Inferior parietal cortex (tissue), 1 donor: ENCODE results near the gene CXCR2.
"Not testable (repeated sequence)": the region's sequence is repeated elsewhere in the genome, so short reads cannot be mapped to it uniquely, and the experiment has no call there.

Experiments
- DNase-seq: peaks from one replicate; pipeline ENCODE4 v3.0.0-alpha.2; 2016; ENCODE audit errors: extremely low spot score

Gene CXCR2

DNA sequence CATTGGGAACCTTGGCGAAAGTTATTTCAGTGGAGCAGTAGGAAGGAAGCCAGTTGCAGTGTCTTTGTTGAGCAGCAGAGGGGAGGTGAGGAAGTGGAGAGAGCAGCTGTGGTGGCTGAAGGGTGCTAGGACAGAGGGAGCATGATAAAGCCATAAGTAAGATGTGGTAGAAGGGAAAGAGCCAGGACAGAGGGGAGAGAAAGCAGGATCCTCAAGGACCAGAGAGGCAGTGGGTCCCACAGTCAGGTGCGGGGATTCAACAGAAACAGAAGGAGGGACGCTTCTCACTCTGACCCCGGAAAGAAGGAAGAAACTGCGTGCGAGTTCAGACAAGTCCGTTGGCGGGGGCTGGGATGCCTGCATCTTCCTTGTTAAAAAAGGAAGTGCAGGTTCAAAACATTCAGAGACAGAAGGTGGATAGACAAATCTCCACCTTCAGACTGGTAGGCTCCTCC is at the start of gene CXCR2:
CXCR2 (plus strand) TSS at position 403 of the 455 bp plus-strand sequence. CDS start 8,774 bp downstream, outside the sequence.
- no peak for DNase-seq

DNA sequence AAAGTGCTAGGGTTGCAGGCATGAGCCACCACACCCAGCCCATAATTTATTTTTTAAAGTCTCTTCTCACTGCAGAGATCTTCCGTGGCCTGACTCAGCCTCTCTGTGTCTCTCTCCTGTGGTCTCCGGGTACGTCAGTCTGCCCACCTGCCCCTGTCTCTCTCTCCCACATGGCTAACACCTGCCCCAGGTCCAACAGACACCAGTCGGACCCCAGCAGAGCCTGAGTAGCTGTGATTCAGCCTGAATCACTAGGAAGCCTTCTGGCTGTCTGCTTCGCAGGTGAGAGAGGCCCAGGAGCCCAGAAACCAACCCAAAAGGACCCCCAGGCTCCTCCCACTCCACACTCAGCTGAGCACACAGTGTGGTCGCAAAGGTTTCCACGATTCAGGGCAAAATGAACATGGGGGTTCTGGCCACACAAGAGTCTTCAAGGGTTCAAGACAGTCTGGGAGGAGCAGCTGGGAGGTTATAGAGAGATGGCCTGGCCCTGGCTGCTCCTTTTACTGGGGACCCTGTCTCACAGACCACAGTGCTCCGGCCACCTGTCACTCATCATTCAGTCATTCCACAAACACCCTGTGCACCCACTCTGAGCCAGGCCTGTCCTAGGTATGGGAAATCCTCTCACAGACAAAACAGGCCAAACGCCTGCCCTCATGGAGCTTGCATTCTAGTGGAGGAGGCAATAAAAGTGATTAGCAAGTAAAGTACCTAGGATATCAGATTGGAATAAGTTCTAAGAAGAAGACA is 48.2 kb upstream of the CXCR2 start:
- no peak for DNase-seq

DNA sequence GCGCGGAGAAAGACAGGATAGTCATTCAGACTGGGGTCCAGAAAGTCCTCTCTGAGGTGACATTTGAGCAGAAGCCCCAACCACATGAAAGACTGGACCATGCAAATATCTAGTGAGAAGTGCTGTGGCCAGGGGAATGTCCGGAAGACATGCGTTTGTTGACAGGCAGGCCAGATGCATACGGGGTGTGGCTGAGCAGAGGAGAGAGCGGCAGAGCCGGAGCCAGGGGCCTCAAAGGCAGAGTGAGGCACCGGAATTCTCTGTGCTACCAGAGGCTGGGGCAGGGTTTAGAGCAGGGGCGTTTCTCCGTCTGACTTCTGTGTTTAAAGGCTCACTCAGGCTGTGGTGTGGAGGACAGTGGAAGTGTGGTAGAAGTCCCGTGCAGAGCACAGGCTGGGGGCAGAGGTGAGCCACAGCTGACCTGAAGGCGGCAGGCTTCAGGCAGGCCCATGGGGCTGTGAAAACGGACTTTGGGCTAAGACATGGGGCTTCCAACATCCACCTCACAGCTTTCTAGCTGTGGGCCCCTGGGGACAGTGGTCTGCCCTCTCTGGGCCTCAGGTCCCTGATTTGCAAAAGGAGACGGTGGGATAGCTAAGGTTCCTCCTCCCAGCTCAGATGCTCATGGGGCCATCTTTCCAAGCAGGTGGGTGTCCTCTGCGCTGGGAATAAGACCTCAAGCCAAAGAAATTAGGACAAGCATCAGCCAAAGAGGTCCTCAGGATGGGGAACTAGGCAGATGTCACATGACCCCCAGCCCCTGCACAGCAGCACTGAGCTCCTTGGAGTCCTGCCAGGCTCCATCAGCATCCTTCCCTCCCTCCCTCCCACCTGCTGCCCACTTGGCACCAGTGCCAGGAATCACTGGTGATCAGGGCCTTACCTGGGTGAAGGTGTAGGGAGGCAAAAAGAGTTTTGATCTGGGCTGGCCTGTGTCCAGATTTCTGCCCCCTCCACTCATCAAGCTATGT is 45.6 kb upstream of the CXCR2 start:
- no peak for DNase-seq

DNA sequence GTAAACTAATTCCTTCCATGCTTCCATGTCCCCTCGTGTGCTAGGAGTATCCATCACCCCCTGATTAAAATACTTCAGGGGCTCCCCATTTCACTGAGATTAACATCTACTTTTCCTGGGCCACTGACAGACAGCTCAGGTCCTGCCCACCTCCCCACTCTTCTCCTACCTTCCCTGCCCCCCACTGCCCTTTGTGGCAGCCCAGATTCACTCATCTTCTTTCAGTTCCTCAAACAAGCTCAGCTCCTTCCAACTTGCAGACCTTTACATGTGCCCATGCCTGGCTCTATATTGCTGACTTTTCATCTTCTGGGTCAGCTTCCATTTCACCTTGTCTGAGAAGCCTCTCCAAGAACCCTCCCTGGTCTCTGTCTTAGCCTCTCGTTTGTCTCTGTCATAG is 44.8 kb upstream of the CXCR2 start:
- no peak for DNase-seq

DNA sequence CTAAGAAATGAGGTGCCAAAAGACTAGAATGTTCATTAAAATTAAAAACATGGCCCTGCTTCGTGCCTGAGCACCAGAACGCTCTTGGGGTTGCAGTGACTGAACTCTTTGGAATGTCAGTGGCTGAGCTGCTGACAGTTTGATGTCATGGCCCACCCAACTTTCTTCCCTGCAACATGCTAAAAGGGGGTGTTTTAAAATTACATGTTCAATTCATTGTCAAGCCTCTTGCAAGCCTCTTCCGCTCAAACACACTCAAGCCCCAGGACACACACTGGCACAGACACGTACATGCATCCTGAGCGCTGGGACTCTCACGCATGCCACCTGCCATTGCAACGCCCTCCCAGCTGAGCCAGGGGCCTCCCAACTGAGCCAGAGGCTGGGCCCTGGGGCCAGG is 44.1 kb upstream of the CXCR2 start:
- DNase-seq = no peak

DNA sequence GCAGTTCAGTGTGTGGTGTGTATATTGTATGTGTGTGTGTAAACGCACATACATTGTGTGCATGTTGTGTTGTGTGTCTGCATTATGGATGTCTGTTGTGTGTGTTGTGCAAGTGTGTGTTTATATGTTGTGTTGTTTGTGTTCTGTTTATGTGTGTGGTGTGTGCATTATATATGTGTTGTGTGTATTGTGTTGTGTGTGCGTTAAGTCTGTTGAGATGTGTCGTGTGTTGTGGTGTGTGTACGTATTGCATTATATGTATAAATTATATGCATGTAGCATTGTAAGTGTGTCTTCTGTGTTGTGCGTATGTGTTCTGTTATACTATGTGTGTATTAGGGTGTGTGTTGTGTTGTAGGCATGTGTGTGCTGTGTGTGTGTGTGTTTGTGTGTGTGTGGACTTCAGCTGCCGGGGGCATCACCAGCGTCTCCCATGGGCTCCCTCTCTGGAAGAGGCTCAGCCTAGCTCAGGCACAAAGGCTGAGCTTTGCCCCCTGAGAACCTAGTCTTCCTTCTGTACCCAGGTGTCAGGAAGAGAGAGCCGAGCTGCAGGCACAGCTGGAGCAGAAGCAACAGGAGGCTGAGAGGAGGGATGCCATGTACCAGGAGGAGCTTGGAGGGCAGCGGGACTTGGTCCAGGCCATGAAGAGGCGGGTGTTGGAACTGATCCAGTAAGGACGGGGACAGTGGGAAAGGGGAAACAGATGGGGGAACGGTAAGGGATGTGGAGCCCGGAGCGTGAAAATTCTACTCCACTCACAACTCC is 43.1 kb upstream of the CXCR2 start:
- no peak for DNase-seq

DNA sequence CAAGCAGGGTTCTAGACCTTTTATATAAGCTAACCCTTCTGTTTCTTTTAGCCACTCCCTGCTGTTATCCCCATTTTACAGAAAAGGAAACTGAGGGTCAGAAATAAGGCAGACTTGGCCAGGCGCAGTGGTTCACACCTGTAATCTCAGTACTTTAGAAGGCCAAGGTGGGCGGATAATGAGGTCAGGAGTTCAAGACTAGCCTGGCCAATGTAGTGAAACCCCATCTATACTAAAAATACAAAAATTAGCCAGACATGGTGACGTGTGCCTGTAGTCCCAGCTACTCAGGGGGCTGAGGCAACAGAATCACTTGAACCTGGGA is 42.5 kb upstream of the CXCR2 start:
- no peak for DNase-seq

DNA sequence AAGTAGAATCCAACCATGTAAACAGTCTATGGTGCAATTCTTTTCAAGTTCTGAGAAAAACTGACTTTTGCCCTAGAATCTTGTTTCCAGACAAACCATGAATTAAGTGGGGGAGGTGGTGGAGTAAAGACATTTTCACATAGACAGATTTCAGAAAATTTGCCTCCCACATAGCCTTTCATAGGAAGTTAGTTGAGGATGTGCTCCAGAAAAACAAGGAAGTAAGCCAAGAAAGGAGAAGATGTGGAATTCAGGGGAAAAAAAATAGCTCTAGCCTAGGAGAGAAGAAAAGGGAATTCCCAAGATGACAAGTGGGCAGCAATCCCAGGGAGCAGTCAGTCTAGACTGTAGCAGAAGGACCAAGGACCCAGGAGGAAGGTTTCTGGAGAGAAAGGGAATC is 39.4 kb upstream of the CXCR2 start:
- no peak for DNase-seq

DNA sequence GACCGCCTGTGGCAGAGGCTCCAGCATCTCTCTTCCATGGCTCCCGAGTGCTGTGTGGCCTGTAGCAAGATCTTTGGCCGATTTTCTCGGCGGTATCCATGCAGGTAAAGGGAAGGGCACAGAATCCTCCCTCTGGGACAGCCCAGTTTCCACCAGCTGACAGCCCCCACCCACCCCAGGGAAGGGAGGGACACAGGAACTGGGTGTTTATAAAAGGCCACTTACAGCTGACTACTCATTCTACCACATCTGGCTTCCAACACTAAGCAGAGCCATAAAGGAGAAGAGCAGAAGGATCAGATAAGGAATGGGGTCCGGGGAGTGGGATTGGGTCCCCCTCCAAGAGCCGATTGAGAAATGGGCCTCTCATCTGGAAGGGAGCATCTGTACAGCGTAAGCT is 36.6 kb upstream of the CXCR2 start:
- DNase-seq = no peak

DNA sequence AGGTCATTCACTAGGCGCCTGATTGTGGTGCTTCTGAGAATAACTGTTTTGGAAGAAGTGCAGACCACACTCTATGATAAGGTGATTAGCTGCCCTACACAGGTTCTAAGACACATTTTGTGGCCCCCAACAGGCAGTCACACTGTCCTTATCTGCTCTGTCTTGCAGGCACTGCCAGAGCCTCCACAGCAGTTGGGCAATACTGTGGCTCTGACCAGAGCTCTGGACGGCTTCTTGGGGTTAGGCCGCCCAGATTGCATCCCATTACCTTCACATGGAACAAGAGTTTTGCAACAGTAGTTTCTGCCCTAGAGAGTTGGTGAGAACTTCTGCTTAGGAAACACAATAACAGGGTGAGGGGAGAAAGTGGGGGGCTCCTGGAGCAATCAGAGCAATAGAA is 34.1 kb upstream of the CXCR2 start:
- no peak for DNase-seq

DNA sequence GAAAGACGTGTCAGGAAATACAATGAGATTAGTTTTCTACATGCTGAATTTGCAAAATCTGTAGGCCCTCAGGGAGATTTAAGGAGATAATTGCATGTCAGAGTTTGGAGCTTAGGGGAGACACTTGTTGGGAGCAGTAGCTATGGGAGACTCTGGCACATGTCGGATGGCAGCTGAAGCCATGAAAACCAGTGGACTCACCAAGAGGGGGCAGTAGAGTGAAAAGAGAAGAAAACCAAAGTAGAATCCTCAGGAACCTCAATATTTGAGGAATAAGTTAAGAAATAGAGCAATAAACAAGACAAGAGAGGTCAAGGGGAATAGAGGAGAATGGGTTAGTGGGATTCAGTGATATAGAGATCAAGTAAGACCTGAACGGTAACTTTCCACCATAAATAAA is 31.9 kb upstream of the CXCR2 start:
- DNase-seq = no peak

DNA sequence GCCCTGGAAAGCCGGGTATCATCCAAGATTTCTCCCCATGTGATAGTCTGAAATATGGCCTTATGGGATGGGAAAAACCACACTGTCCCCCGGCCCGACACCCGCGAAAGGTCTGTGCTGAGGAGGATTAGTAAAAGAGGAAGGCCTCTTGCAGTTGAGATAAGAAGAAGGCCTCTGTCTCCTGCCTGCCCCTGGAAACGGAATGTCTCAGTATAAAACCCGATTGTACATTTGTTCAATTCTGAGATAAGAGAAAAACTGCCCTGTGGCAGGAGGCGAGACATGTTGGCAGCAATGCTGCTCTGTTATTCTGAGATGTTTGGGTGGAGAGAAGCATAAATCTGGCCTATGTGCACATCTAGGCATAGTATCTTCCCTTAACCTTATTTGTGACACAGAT is 30.0 kb upstream of the CXCR2 start:
- DNase-seq = no peak

DNA sequence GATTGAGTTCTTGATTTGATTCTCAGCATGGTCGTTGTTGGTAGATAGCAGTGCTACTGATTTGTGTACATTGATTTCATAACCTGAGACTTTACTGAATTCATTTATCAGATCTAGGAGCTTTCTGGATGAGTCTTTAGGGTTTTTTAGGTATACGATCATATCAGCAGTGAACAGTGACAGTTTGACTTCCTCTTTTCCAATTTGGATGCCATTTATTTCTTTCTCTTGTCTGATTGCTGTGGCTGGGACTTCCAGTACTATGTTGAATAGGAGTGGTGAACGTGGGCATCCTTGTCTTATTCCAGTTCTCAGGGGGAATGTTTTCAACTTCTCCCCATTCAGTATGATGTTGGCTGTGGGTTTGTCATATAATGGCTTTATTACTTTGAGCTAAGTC is 27.9 kb upstream of the CXCR2 start:
- DNase-seq = no peak

DNA sequence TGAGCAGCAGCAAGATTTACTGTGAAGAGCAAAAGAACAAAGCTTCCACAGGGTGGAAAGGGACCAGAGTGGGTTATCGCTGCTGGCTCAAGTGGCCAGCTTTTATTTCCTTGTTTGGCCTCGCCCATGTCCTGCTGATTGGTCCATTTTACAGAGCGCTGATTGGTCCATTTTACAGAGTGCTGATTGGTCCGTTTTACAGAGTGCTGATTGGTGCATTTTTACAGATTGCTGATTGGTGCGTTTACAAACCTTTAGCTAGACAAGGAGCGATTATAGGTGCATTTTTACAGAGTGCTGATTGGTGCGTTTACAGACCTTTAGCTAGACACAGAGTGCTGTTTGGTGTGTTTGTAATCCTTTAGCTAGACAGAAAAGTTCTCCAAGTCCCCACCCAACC is 17.0 kb upstream of the CXCR2 start:
- DNase-seq = not testable (repeated sequence)

DNA sequence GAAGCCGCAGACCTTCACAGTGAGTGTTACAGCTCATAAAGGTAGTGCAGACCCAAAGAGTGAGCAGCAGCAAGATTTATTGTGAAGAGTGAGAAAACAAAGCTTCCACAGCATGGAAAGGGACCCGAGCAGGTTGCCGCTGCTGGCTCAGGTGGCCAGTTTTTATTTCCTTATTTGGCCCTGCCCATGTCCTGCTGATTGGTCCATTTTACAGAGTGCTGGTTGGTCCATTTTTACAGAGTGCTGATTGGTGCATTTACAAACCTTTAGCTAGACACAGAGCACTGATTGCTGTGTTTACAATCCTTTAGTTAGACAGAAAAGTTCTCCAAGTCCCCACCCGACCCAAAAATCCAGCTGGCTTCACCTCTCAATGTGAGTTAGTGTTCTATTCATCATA is 4.0 kb upstream of the CXCR2 start:
- not testable (repeated sequence) for DNase-seq

DNA sequence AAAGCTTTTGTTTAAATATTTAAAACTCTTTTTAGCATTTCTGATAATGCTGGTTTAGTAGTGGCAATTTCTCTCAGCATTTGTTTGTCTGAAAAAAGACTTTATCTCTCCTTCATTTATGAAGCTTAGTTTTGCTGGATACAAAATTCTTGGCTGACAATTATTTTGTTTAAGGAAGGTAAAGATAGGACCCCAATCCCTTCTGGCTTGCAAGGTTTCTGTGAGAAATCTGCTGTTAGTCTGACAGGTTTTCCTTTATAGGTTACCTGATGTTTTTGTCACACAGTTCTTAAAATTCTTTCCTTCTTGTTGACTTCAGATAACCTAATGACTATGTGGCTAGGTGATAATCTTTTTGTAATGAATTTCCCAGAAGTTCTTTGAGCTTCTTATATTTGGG is 3.5 kb upstream of the CXCR2 start:
- not testable (repeated sequence) for DNase-seq

DNA sequence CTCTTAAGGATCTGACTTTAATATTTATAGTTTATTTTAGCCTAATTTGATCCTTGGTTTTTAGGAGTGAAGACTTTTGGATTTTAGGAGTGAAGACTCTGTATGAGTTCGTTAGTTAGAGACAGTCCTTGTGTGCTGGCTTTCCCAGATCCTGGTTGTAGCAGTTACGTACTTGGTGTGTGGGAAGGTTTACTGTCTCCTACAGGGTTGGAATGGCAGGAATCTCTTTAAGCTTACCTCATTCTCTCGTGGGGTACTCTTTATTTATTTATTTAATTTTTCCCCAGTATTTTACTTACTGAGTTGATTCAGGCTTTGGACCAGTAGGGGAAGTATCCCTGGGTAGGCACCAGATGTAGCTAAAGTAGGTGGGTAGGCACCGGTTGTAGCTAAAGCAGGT is 1.8 kb upstream of the CXCR2 start:
- DNase-seq = no peak

DNA sequence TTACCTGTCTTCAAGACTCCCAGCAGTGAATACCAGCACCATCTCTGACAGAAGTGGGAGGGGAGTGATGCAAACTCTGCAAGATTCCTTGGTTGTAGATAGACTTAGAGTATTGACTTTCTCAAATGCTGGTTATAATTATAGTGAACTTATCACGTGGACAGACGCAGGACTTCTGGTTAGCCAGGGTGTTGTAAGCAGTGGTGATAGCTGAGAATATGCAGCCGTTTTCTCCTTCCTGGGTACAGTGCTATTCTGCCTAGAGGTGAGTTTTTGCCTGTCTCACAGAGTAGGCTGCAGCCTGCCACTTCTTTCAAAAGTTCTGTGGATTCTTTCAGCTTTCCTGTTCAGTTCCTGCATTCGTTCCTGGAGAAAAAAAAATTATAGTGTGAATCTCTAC is 733 bp upstream of the CXCR2 start:
- no peak for DNase-seq

DNA sequence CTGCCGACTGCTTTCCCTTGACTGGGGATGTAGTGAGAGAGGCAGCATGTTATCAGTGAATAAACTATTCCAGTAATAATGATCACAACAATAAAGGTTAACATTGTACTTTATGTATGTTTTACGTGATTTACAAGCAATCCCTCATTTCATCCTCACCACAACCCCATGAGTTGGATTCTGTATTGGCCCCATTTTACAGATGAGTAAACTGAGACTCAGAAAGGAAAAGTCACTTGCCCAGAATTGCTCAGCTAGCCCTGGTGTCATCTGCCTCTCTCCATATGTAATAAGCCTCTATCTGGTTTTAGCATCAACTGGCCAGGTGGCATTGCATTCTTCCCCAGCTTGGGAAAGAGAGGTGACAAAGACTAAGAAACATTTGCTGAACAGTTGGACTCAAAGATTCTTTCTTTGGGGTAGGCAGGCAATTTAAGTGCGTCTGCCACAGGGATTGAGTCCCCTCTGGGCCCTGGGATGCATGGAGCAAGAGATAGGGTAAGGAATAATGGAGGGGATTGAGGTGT is 2.2 kb downstream of the CXCR2 start:
- no peak for DNase-seq

DNA sequence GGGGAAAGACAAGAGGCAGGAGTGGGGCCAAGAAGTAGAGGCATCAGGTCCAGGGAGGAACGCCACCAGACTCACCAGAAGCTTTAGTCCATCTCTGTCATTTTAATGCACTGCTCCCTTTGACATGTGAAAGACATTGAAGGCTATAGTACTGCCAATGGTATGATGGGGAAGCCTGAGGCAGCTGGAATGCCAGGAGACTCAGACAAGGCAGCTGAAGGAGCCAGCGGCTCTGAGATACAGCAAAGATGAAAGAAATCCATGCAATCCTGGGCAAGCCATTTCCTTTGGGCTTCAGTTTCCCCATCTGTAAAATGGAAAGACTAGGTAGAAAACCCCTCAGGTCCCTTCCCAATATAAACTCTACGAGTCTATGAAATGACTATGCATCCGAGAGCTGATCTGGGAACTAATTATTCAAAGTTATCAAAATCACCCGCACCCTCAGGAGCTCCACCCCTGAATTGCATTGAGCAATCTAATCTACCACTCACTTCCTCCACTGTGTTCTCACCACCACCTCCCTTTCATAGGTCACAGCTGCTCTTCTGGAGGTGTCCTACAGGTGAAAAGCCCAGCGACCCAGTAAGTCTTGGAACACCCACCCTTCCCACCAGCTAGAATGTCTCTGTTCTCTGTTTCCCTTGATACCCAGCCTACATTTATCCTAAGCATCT is 3.1 kb downstream of the CXCR2 start:
- DNase-seq = no peak

DNA sequence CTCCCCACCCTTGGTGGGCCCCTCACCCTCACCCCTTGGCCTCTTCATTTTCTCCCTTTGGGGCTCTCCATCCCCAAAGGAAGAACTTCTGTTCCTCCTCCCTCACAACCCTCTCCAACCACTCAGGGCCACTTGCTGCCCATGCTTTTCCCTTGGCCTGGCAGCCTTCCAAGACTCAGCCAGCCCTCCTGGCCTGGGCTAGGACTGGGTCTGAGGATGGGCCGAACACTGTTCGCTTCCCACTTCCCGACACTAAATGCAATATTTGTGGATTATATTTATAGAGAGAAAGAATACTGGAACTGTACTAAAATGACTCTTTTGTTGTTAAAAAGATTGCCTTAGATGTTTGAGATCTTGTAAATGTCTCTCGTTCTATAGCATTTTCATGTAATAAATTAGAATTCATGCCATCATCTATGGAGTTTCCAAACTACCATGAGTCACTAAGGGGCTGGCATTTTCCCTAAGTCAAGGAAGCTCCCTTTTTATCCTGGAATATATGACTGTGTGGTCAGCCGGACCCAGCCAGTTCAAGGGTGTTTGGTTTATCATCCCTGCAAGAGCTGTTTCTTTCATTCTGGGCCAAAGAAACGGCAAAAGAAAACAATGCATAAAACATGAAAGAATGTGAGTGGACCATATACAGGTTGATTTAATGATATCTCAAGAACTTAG is 3.8 kb downstream of the CXCR2 start:
- no peak for DNase-seq
